Gastrocnemius medialis (tissue), 4 donors: ENCODE results near the gene KCNH8. TPM values are rescaled to one million over a fixed set of nuclear protein-coding genes. Genes with fewer than 3 reads are reported as not detected.

Experiments used
- ATAC-seq, 2 donors: fragments of 150-250 bp; one replicate each; pipeline ENCODE4 v1.9.1; 2016
- DNase-seq, 2 donors: peaks; one replicate each; pipeline ENCODE4 v3.0.0-alpha.2; 2019
- H3K27ac ChIP-seq, 4 donors: fragments of 200-600 bp; sonication (generic); 1 replicate in 1 of 4; 2 replicates in 3 of 4; pipeline ENCODE4 v1.5.1; 2016 to 2018; ENCODE audit warnings: mild to moderate bottlenecking in 2 of 4, moderate library complexity in 1 of 4
- H3K27me3 ChIP-seq, 3 donors: fragments of 200-600 bp; sonication (generic) in 2 of 3; 1 replicate in 1 of 3; 2 replicates in 2 of 3; pipeline versions ENCODE4 v1.5.1 to v1.6.0; 2016 to 2019; ENCODE audit warnings: mild to moderate bottlenecking in 1 of 3, moderate library complexity in 1 of 3
- H3K36me3 ChIP-seq, 2 donors: fragments of 200-600 bp; sonication (generic) in 1 of 2; one replicate each; pipeline ENCODE4 v1.5.1; 2017 to 2018
- H3K4me1 ChIP-seq, 2 donors: fragments of 200-600 bp; sonication (generic) in 1 of 2; one replicate each; pipeline ENCODE4 v1.5.1; 2016 to 2017; ENCODE audit warnings: mild to moderate bottlenecking in 2 of 2
- H3K4me3 ChIP-seq, 4 donors: fragments of 200-600 bp; sonication (generic) in 3 of 4; 1 replicate in 1 of 4; 2 replicates in 3 of 4; pipeline ENCODE4 v1.5.1; 2016 to 2019; ENCODE audit warnings: mild to moderate bottlenecking in 2 of 4
- H3K9me3 ChIP-seq, 3 donors: fragments of 200-600 bp; sonication (generic) in 2 of 3; 1 replicate in 1 of 3; 2 replicates in 2 of 3; pipeline ENCODE4 v1.5.1; 2016 to 2019
- CTCF ChIP-seq, 5 experiments: fragments of 450-650 bp in 3 of 5; fragments of 200-600 bp in 2 of 5; sonication (generic) in 2 of 5; IDR thresholded peaks in 4 of 5; conservative IDR thresholded peaks in 1 of 5; 1 replicate in 4 of 5; 2 replicates in 1 of 5; pipeline ENCODE4 v1.5.1; 2016 to 2019; ENCODE audit warnings: antibody characterized with exemption in 5 of 5, mild to moderate bottlenecking in 3 of 5, moderate library complexity in 3 of 5
- POLR2A ChIP-seq, 2 donors: fragments of 450-650 bp; IDR thresholded peaks; one replicate each; pipeline ENCODE4 v1.6.1; 2017; ENCODE audit warnings: antibody characterized with exemption in 2 of 2, mild to moderate bottlenecking in 2 of 2, moderate library complexity in 2 of 2
- in situ Hi-C, 4 donors: fragments of 200-750 bp; cut with MboI; loops; one replicate each; pipeline versions ENCODE4 v1.15.0 to v1.8.0; 2017; ENCODE audit warnings: low sequenced_read_pairs in 4 of 4
- intact Hi-C: fragments of 100-400 bp; cut with DNase I; formaldehyde crosslinking; loops from one replicate; pipeline ENCODE4 v1.15.1; 2023; ENCODE audit warnings: low total_unique reads
- microRNA-seq, 2 donors: library from miRNA; unstranded; fragments of <30 nt; microRNA quantifications; one replicate each; pipeline ENCODE4, GENCODE V29; 2016; ENCODE audit warnings: borderline replicate concordance in 2 of 2
- total RNA-seq, 4 donors: library from RNA; depleted of rRNA; stranded (reverse); fragments of >200 nt; gene quantifications; one replicate each; pipeline versions ENCODE4 v1.1.0 to v1.2.3, GENCODE V29; 2016

Gene KCNH8
- total RNA-seq, 4 donors from 2014 or later = not detected

GRCh38 chr3:19574268-19574667 lies 426.0 kb downstream of the KCNH8 start:
- no peak for ATAC-seq
- Histone ChIP-seq H3K27ac (no peak overlapping the region), H3K4me1 (no peaks in the 10 kb centered on the region), H3K9me3 (no peaks in the 10 kb centered on the region), H3K36me3 (no peaks in the 10 kb centered on the region), H3K27me3 (no peaks in the 10 kb centered on the region), H3K4me3 (no peak overlapping the region)
- in situ Hi-C loops = no loop called here
- intact Hi-C loops = no loop called here
- TF ChIP-seq CTCF (IDR thresholded peaks at IDR 0.05 in 4 of 5, conservative IDR thresholded peaks at IDR 0.05 in 1 of 5) (no peak), POLR2A (IDR thresholded peaks at IDR 0.05) (no peak)
- DNase-seq = no peak

- Histone ChIP-seq H3K4me1 (no peaks in the 10 kb centered on the region), H3K9me3 (no peaks in the 10 kb centered on the region), H3K27me3 (no peaks in the 10 kb centered on the region), H3K27ac (no peak overlapping the region), H3K36me3 (no peaks in the 10 kb centered on the region), H3K4me3 (no peak overlapping the region)
- intact Hi-C loops = no loop called here
- no peak for TF ChIP-seq POLR2A (IDR thresholded peaks at IDR 0.05)
- TF ChIP-seq CTCF (IDR thresholded peaks at IDR 0.05 in 4 of 5, conservative IDR thresholded peaks at IDR 0.05 in 1 of 5) = no peak
- DNase-seq (no peak), ATAC-seq (no peak)
- in situ Hi-C loops = no loop called here
Observed at GRCh38 chr3:19576343-19576742, 428.0 kb downstream of the KCNH8 start.

Small RNA genes within 50 kb of the gene (microRNA-seq; reads per million reads assigned to microRNA genes)
- 0 reads per million in 2 donors for gene MIR4791
